ENCODE results near the gene MYO1F. TPM values are rescaled to one million over a fixed set of nuclear protein-coding genes. Genes with fewer than 3 reads are reported as not detected.
"Not testable (repeated sequence)": the region's sequence is repeated elsewhere in the genome, so short reads cannot be mapped to it uniquely, and the experiment has no call there.

MYO1F gene
- total and polyA plus RNA-seq, 2 donors from 2014 or later = 1.7 to 35.8 TPM

GRCh38 chr19:8567522-8568172 lies 9.6 kb downstream of the MYO1F start:
- H3K9ac ChIP-seq (ENCODE audit: low read length in 3 of 3) = no peak overlapping the region
- no peaks in the 10 kb centered on the region for H3K27me3 ChIP-seq (ENCODE audit: control insufficient read depth, insufficient read depth, low read length)
- DNase-seq (no peak), FAIRE-seq (no peak)
- H3K27ac ChIP-seq (ENCODE audit: low read depth in 2 of 2, low read length in 2 of 2) = no peak overlapping the region
- intact Hi-C loops (cut with DNase I) = no loop called here
- no peaks in the 10 kb centered on the region for H3K4me1 ChIP-seq (ENCODE audit: control insufficient read depth in 2 of 3, insufficient read depth in 2 of 3, low read depth in 1 of 3, low read length in 3 of 3)
- H3K9me3 ChIP-seq (ENCODE audit: control insufficient read depth in 2 of 3, insufficient read depth in 1 of 3, low read length in 3 of 3) = no peaks in the 10 kb centered on the region
- no peak for TF ChIP-seq CTCF (IDR thresholded peaks at IDR 0.05; ENCODE audit: borderline replicate concordance, extremely low read depth, insufficient read depth)
- H3K36me3 ChIP-seq (ENCODE audit: control insufficient read depth in 2 of 3, insufficient read depth in 3 of 3, low read length in 3 of 3) = no peaks in the 10 kb centered on the region
- no peak overlapping the region for H3K4me3 ChIP-seq (ENCODE audit: low read length in 3 of 3)

GRCh38 chr19:8566855-8567254 lies 10.4 kb downstream of the MYO1F start:
- no peak overlapping the region for H3K27ac ChIP-seq (ENCODE audit: low read depth in 2 of 2, low read length in 2 of 2)

GRCh38 chr19:8564866-8565265 lies 12.4 kb downstream of the MYO1F start:
- H3K27ac ChIP-seq (ENCODE audit: low read depth in 2 of 2, low read length in 2 of 2) = not testable (repeated sequence)

More at GRCh38 chr19:8566855-8567254, 10.4 kb downstream of the MYO1F start:
- Histone ChIP-seq H3K27me3 (ENCODE audit: control insufficient read depth, insufficient read depth, low read length) (no peaks in the 10 kb centered on the region), H3K9ac (ENCODE audit: low read length in 3 of 3) (no peak overlapping the region), H3K9me3 (ENCODE audit: control insufficient read depth in 2 of 3, insufficient read depth in 1 of 3, low read length in 3 of 3) (no peaks in the 10 kb centered on the region), H3K4me3 (ENCODE audit: low read length in 3 of 3) (no peak overlapping the region), H3K36me3 (ENCODE audit: control insufficient read depth in 2 of 3, insufficient read depth in 3 of 3, low read length in 3 of 3) (no peaks in the 10 kb centered on the region), H3K4me1 (ENCODE audit: control insufficient read depth in 2 of 3, insufficient read depth in 2 of 3, low read depth in 1 of 3, low read length in 3 of 3) (no peaks in the 10 kb centered on the region)
- TF ChIP-seq CTCF (IDR thresholded peaks at IDR 0.05; ENCODE audit: borderline replicate concordance, extremely low read depth, insufficient read depth) = no peak
- DNase-seq (no peak), FAIRE-seq (no peak)
- intact Hi-C loops (cut with DNase I) = no loop called here

GRCh38 chr19:8561075-8561764 lies 16.0 kb downstream of the MYO1F start:
- no peak overlapping the region for H3K9ac ChIP-seq (ENCODE audit: low read length in 3 of 3)
- intact Hi-C loops (cut with DNase I) = no loop called here
- no peak for TF ChIP-seq CTCF (IDR thresholded peaks at IDR 0.05; ENCODE audit: borderline replicate concordance, extremely low read depth, insufficient read depth)
- no peaks in the 10 kb centered on the region for H3K36me3 ChIP-seq (ENCODE audit: control insufficient read depth in 2 of 3, insufficient read depth in 3 of 3, low read length in 3 of 3)
- H3K9me3 ChIP-seq (ENCODE audit: control insufficient read depth in 2 of 3, insufficient read depth in 1 of 3, low read length in 3 of 3) = no peaks in the 10 kb centered on the region
- H3K4me1 ChIP-seq (ENCODE audit: control insufficient read depth in 2 of 3, insufficient read depth in 2 of 3, low read depth in 1 of 3, low read length in 3 of 3) = no peaks in the 10 kb centered on the region
- H3K27me3 ChIP-seq (ENCODE audit: control insufficient read depth, insufficient read depth, low read length) = no peaks in the 10 kb centered on the region
- DNase-seq (peak in 3 of 5 donors; percentile 25 to 56 (median 35)), FAIRE-seq (no peak)
- no peak overlapping the region for H3K27ac ChIP-seq (ENCODE audit: low read depth in 2 of 2, low read length in 2 of 2)
- H3K4me3 ChIP-seq (ENCODE audit: low read length in 3 of 3) = no peak overlapping the region

More at GRCh38 chr19:8564866-8565265, 12.4 kb downstream of the MYO1F start:
- H3K4me1 ChIP-seq (ENCODE audit: control insufficient read depth in 2 of 3, insufficient read depth in 2 of 3, low read depth in 1 of 3, low read length in 3 of 3); DNase-seq; FAIRE-seq; H3K27me3 ChIP-seq (ENCODE audit: control insufficient read depth, insufficient read depth, low read length); H3K9me3 ChIP-seq (ENCODE audit: control insufficient read depth in 2 of 3, insufficient read depth in 1 of 3, low read length in 3 of 3); intact Hi-C loops (cut with DNase I); H3K36me3 ChIP-seq (ENCODE audit: control insufficient read depth in 2 of 3, insufficient read depth in 3 of 3, low read length in 3 of 3); H3K4me3 ChIP-seq (ENCODE audit: low read length in 3 of 3); H3K9ac ChIP-seq (ENCODE audit: low read length in 3 of 3): not testable (repeated sequence)
